Osteoblast (primary cell): ENCODE measurements around the gene LENG9. TPM values are rescaled to one million over a fixed set of nuclear protein-coding genes. Genes with fewer than 3 reads are reported as not detected.
A peak's percentile ranks its signal among the peaks of the same experiment; 100 is the strongest.

Experiments
- DNase-seq: peaks from one replicate; pipeline ENCODE4 v3.0.0; 2011; ENCODE audit warnings: low spot score, mixed read lengths; ENCODE audit not compliant: insufficient read length; ENCODE audit errors: missing footprints
- H2AFZ ChIP-seq: 2 replicates; pipeline ENCODE4 v1.6.0; 2011; ENCODE audit warnings: mild to moderate bottlenecking, low read length
- H3K27ac ChIP-seq: 2 replicates; pipeline ENCODE4 v1.5.1; 2011; ENCODE audit warnings: mild to moderate bottlenecking, low read depth, low read length, moderate library complexity
- H3K27me3 ChIP-seq: 2 replicates; pipeline ENCODE4 v1.6.0; 2012; ENCODE audit warnings: mild to moderate bottlenecking, control low read depth, inconsistent platforms, low read length, moderate library complexity; ENCODE audit not compliant: insufficient read depth
- H3K36me3 ChIP-seq: 2 replicates; pipeline ENCODE4 v1.5.1; 2011; ENCODE audit warnings: mild to moderate bottlenecking, low read length, control low read depth, moderate library complexity; ENCODE audit not compliant: insufficient read depth
- H3K4me1 ChIP-seq: 2 replicates; pipeline ENCODE4 v1.5.1; 2011; ENCODE audit warnings: mild to moderate bottlenecking, low read length, control low read depth, moderate library complexity; ENCODE audit not compliant: insufficient read depth
- H3K4me2 ChIP-seq: 2 replicates; pipeline ENCODE4 v1.6.0; 2011; ENCODE audit warnings: mild to moderate bottlenecking, low read length; ENCODE audit not compliant: insufficient read depth
- H3K4me3 ChIP-seq: fragments of 200-600 bp; sonication (generic); 3 replicates; pipeline ENCODE4 v1.5.1; 2012; ENCODE audit warnings: mild to moderate bottlenecking, low read length, inconsistent platforms; ENCODE audit not compliant: insufficient read depth
- H3K79me2 ChIP-seq: 2 replicates; pipeline ENCODE4 v1.6.0; 2012; ENCODE audit warnings: mild to moderate bottlenecking, low read length, control low read depth, inconsistent platforms; ENCODE audit not compliant: insufficient read depth
- H3K9me3 ChIP-seq: 2 replicates; pipeline ENCODE4 v1.5.1; 2011; ENCODE audit warnings: low read depth, low read length, control low read depth
- H4K20me1 ChIP-seq: 2 replicates; pipeline ENCODE4 v1.6.0; 2012; ENCODE audit warnings: mild to moderate bottlenecking, low read length, control low read depth; ENCODE audit not compliant: insufficient read depth
- CTCF ChIP-seq: IDR thresholded peaks from 2 replicates; pipeline ENCODE4 v1.5.1; 2011; ENCODE audit warnings: mild to moderate bottlenecking, low read depth, low read length, moderate library complexity; ENCODE audit errors: extremely low read depth
- total RNA-seq: library from RNA; depleted of rRNA; stranded (reverse); fragments of >200 nt; gene quantifications from 2 replicates; pipeline ENCODE4 v1.2.3, GENCODE V29; 2012

LENG9 gene
- total RNA-seq, 1 donor: 21.4 TPM

DNA sequence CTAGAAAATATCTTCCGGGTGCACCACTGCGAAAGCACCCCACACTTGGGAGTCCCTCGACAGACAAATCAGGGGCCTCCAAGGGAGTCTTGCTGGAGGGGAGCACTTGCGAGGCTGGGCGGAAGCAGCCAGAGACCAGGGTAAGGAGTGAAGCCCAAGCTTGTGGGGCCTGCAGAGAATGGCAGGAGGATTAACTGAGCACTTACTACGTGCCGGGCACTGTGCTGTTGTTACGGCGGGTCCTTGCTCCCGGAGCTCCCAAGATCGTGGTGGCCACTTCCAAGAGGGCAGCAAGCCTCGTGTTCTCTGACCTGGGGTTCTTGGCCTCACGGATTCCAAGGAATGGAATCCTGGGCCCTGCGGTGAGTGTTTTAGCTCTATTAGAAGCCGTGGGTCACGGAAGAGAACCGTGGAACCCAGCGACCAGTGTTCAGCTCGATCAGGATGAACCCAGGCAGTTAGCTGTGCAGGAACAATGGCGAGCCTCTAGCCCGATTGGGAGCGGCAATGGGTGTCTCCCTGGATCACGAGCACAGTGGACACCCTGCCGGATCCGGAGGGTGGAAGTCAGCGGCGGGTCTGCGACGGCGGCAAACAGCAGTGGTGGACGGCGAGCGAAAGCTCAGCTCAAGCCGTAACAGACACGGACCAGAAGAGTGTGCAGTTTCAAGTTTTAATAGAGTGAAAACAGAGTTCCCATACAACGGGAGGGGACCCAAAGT is 38.8 kb downstream of the LENG9 start:
- no peak for TF ChIP-seq CTCF
- no peaks in the 10 kb centered on the region for H4K20me1 ChIP-seq
- no peaks in the 10 kb centered on the region for H3K9me3 ChIP-seq
- peaks cover 17% of the 10 kb centered on the region for H3K27me3 ChIP-seq
- H3K79me2 ChIP-seq: no peaks in the 10 kb centered on the region
- H3K36me3 ChIP-seq: no peaks in the 10 kb centered on the region
- no peak overlapping the region for H3K27ac ChIP-seq
- no peak overlapping the region for H3K4me2 ChIP-seq
- no peak overlapping the region for H3K4me3 ChIP-seq
- H2AFZ ChIP-seq: no peak overlapping the region
- no peaks in the 10 kb centered on the region for H3K4me1 ChIP-seq
- DNase-seq: peak; percentile 84

DNA sequence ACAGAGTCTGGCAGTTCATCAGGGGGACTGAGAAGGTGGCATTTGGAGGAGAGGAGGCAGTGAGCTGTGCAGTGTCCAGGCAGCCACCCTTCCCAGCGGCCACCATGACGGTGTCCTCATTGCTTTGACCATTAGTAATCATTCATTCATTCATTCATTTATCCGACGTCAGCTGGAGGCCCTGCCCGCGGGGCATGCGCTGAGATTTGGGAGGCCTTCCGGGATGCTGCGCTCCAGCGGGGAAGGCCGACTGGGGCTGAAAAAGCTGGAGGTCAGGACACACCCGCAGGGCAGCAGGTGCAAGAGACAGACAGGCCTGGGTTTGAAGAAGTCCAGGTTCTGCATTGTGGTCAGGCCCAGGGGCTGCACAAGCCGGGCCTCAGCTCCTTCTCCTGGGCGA is 39.4 kb downstream of the LENG9 start:
- Histone ChIP-seq H3K36me3 (no peaks in the 10 kb centered on the region), H3K79me2 (no peaks in the 10 kb centered on the region), H3K4me2 (no peak overlapping the region), H3K27ac (no peak overlapping the region), H3K27me3 (peaks cover 16% of the 10 kb centered on the region), H3K9me3 (no peaks in the 10 kb centered on the region), H4K20me1 (no peaks in the 10 kb centered on the region), H3K4me1 (no peaks in the 10 kb centered on the region), H2AFZ (no peak overlapping the region), H3K4me3 (no peak overlapping the region)
- peak; percentile 83 for DNase-seq
- TF ChIP-seq CTCF: no peak

DNA sequence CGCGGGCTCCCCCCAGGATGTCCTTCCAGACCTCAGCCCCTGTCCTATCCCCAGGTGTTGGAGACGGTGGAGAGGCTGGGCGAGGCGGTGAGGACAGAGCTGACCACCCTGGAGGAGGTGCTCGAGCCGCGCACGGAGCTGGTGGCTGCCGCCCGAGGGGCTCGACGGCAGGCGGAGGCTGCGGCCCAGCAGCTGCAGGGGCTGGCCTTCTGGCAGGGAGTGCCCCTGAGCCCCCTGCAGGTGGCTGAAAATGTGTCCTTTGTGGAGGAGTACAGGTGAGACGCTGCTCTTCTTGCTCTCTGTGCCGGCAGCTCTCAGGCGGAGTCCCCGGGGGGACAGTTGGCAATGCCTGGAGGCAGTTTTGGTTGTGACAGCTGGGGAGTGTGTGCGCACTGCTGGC is 41.4 kb downstream of the LENG9 start:
- H3K27ac ChIP-seq: no peak overlapping the region
- no peaks in the 10 kb centered on the region for H3K36me3 ChIP-seq
- no peak overlapping the region for H3K4me2 ChIP-seq
- H3K4me3 ChIP-seq: no peak overlapping the region
- no peak for TF ChIP-seq CTCF
- H3K4me1 ChIP-seq: peaks cover 3% of the 10 kb centered on the region
- peaks cover 28% of the 10 kb centered on the region for H3K27me3 ChIP-seq
- H3K9me3 ChIP-seq: no peaks in the 10 kb centered on the region
- DNase-seq: peak; percentile 59
- no peak overlapping the region for H2AFZ ChIP-seq
- no peaks in the 10 kb centered on the region for H3K79me2 ChIP-seq
- no peaks in the 10 kb centered on the region for H4K20me1 ChIP-seq

DNA sequence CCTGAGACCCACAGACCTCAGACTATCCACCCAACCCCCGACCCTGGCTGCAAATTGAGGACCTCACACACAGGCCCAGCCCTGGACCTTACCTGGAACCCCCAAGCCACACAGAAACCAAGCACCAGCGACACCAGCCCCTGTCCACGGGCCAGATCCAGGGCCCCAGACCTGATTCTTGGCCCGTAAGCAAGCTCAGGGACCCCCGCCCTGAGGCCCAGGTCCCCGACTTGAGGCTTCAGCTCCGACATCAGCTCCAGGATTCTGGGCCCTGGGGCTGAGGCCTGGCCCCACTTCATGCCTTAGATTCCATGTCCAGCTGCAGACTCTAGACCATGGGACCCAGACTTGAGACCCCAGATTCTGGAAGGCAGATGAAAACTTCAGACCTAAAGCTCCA is 42.1 kb downstream of the LENG9 start:
- H4K20me1 ChIP-seq: no peaks in the 10 kb centered on the region
- no peaks in the 10 kb centered on the region for H3K79me2 ChIP-seq
- no peak overlapping the region for H3K4me2 ChIP-seq
- DNase-seq: no peak
- no peak for TF ChIP-seq CTCF
- H2AFZ ChIP-seq: no peak overlapping the region
- peaks cover 3% of the 10 kb centered on the region for H3K4me1 ChIP-seq
- no peak overlapping the region for H3K27ac ChIP-seq
- no peaks in the 10 kb centered on the region for H3K36me3 ChIP-seq
- H3K9me3 ChIP-seq: no peaks in the 10 kb centered on the region
- no peak overlapping the region for H3K4me3 ChIP-seq
- H3K27me3 ChIP-seq: peaks cover 35% of the 10 kb centered on the region
